Neutrophil (primary cell): ENCODE measurements around the gene MRC1.

Experiments
- H3K27ac ChIP-seq: fragments of 200-600 bp; sonication (generic); 2 replicates; pipeline ENCODE4 v1.5.1; 2016; ENCODE audit warnings: mild to moderate bottlenecking, moderate library complexity
- H3K27me3 ChIP-seq: fragments of 200-600 bp; sonication (generic); 2 replicates; pipeline ENCODE4 v1.6.0; 2016; ENCODE audit warnings: mild to moderate bottlenecking
- H3K36me3 ChIP-seq: fragments of 200-600 bp; sonication (generic); 2 replicates; pipeline ENCODE4 v1.5.1; 2017
- H3K4me1 ChIP-seq, 2 experiments: fragments of 200-600 bp in 1 of 2; sonication (generic) in 1 of 2; 1 replicate in 1 of 2; 2 replicates in 1 of 2; pipeline versions ENCODE4 v1.5.1 to v1.6.1; 2013 to 2016; ENCODE audit warnings: low read depth in 1 of 2, low read length in 1 of 2, mild to moderate bottlenecking in 1 of 2, moderate library complexity in 1 of 2; ENCODE audit not compliant: control insufficient read depth in 1 of 2, insufficient read depth in 1 of 2
- H3K4me3 ChIP-seq, 2 experiments: fragments of 200-600 bp in 1 of 2; sonication (generic) in 1 of 2; 1 replicate in 1 of 2; 2 replicates in 1 of 2; pipeline ENCODE4 v1.5.1; 2013 to 2016; ENCODE audit warnings: low read depth in 1 of 2, low read length in 1 of 2, mild to moderate bottlenecking in 1 of 2, moderate library complexity in 1 of 2
- H3K9me3 ChIP-seq: fragments of 200-600 bp; sonication (generic); 2 replicates; pipeline ENCODE4 v1.5.1; 2016
- TF ChIP-seq, protein P1 (sequence below): fragments of 200-600 bp; sonication (generic); IDR thresholded peaks from 2 replicates; pipeline ENCODE4 v1.5.1; 2016; ENCODE audit warnings: antibody characterized with exemption

The MRC1 gene

GRCh38 chr10:17910125-17910789, 101.1 kb downstream of the MRC1 start:
- Histone ChIP-seq H3K4me3 (no peak overlapping the region), H3K36me3 (no peaks in the 10 kb centered on the region), H3K4me1 (no peaks in the 10 kb centered on the region), H3K27ac (no peak overlapping the region), H3K27me3 (no peaks in the 10 kb centered on the region), H3K9me3 (no peaks in the 10 kb centered on the region)
- TF ChIP-seq, protein P1, sequence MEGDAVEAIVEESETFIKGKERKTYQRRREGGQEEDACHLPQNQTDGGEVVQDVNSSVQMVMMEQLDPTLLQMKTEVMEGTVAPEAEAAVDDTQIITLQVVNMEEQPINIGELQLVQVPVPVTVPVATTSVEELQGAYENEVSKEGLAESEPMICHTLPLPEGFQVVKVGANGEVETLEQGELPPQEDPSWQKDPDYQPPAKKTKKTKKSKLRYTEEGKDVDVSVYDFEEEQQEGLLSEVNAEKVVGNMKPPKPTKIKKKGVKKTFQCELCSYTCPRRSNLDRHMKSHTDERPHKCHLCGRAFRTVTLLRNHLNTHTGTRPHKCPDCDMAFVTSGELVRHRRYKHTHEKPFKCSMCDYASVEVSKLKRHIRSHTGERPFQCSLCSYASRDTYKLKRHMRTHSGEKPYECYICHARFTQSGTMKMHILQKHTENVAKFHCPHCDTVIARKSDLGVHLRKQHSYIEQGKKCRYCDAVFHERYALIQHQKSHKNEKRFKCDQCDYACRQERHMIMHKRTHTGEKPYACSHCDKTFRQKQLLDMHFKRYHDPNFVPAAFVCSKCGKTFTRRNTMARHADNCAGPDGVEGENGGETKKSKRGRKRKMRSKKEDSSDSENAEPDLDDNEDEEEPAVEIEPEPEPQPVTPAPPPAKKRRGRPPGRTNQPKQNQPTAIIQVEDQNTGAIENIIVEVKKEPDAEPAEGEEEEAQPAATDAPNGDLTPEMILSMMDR, result no peak

DNA sequence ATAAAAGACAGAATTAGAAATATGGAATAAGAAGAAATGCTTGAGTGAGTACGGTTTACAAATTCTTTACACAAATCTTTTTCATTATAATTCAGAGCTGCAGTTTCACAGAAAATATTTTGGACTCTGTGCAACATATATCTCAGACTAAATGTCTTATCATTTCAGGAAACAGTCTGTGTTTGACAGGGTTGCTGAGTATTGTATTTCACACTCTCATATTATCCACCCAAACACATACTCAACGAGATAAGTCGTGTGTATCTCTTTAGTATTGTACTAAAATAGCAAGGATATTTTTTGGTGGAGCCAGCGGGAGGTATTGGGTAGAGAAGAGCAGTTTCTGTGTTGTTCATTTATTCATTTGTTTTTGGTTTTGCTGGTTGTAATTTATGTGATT, 103.6 kb downstream of the MRC1 start:
- Histone ChIP-seq H3K27ac (no peak overlapping the region), H3K27me3 (no peaks in the 10 kb centered on the region), H3K4me3 (no peak overlapping the region), H3K9me3 (no peaks in the 10 kb centered on the region), H3K36me3 (no peaks in the 10 kb centered on the region), H3K4me1 (no peaks in the 10 kb centered on the region)
- TF ChIP-seq, protein P1, result no peak

DNA sequence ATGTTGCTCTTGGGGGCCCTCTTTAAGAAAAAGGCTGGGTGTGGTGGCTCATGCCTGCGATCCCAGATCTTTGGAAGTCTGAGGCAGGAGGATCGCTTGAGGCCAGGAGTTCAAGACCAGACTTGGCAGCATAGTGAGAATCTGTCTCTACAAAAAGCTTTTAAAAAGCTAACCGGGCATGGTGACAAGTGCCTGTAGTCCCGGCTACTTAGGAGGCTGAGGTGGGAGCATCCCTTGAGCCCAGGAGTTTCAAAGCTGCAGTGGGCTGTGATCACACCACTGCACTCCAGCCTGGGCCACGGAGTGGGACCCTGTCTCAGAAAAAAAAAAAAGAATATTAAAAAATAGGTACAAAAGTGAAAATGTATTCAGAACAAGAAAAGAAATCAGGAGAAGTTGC, 104.5 kb downstream of the MRC1 start:
- no peaks in the 10 kb centered on the region for H3K36me3 ChIP-seq
- H3K9me3 ChIP-seq, result no peaks in the 10 kb centered on the region
- TF ChIP-seq, protein P1, result no peak
- H3K27me3 ChIP-seq, result no peaks in the 10 kb centered on the region
- no peaks in the 10 kb centered on the region for H3K4me1 ChIP-seq
- H3K27ac ChIP-seq, result no peak overlapping the region
- no peak overlapping the region for H3K4me3 ChIP-seq

DNA sequence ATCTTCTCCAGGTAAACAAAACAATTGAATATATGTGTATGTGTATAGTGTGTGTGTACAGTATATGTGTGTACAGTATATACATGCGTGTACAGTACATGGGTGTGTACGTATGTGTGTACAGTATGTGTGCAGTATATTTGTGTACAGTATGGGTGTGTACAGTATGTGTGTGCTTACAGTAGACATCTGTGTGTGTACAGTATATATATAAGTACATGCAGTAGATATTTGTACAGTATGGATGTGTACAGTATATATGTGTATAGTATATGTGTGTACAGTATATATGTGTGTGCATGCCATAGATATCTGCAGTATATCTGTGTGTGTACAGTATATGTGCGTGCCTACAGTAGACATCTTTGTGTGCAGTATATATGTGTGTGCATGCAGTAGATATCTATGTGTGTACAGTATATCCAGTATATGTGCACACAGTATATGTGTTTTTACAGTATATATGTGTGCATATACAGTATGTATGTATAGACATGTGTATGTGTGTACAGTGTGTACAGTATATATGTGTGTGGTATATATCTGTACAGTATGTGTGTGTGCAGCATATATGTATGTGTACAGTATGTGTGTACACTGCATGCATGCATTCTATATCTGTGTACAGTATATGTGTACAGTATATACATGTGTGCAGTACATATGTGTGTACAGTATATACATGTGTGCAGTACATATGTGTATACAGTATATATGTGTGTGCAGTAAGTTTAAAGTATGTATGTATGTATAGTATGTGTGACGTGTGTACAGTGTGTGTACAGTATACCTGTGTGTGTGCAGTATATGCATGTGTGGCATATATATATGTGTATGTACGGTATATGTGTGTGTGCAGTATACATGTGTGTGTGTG, 105.3 kb downstream of the MRC1 start:
- no peaks in the 10 kb centered on the region for H3K4me1 ChIP-seq
- TF ChIP-seq, protein P1, result no peak
- H3K4me3 ChIP-seq, result no peak overlapping the region
- no peaks in the 10 kb centered on the region for H3K9me3 ChIP-seq
- H3K27me3 ChIP-seq, result no peaks in the 10 kb centered on the region
- H3K36me3 ChIP-seq, result no peaks in the 10 kb centered on the region
- no peak overlapping the region for H3K27ac ChIP-seq

DNA sequence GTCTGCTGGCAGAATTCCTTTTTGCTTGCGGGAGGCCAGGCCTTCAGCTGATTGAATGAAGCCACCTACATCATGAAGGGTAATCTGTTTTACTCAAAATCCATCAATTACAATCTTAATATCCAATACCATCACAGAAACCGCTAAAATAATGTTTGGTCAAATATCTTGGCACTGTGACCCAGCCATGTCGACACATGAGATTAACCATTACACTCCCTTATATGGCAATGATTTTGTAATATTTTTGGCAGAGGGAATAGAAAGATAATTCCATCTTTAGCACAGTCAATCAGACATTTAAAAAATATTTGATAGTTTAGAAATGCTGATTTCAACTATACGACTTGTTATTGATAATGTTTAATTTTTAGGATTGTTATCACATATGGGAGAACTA, 106.0 kb downstream of the MRC1 start:
- Histone ChIP-seq H3K27ac (no peak overlapping the region), H3K36me3 (no peaks in the 10 kb centered on the region), H3K4me1 (no peaks in the 10 kb centered on the region), H3K9me3 (no peaks in the 10 kb centered on the region), H3K4me3 (no peak overlapping the region), H3K27me3 (no peaks in the 10 kb centered on the region)
- TF ChIP-seq, protein P1, result no peak
